GM21825 (cell line): ENCODE data around the gene SRRM2.
"Not testable (repeated sequence)": the region's sequence is repeated elsewhere in the genome, so short reads cannot be mapped to it uniquely, and the experiment has no call there.

Experiments
- ATAC-seq: cut with Tn5 transposase; IDR thresholded peaks from one replicate; pipeline ENCODE4 v1.9.1; 2021; ENCODE audit warnings: mild to moderate bottlenecking, moderate library complexity; ENCODE audit not compliant: unreplicated experiment

The SRRM2 gene

GRCh38 chr16:2713985-2714774, 38.3 kb upstream of the SRRM2 start:
- ATAC-seq, result no peak

GRCh38 chr16:2715064-2715463, 37.4 kb upstream of the SRRM2 start:
- ATAC-seq, result no peak

GRCh38 chr16:2715519-2715918, 36.9 kb upstream of the SRRM2 start:
- ATAC-seq, result no peak

GRCh38 chr16:2715966-2716885, 36.2 kb upstream of the SRRM2 start:
- ATAC-seq, result no peak

DNA sequence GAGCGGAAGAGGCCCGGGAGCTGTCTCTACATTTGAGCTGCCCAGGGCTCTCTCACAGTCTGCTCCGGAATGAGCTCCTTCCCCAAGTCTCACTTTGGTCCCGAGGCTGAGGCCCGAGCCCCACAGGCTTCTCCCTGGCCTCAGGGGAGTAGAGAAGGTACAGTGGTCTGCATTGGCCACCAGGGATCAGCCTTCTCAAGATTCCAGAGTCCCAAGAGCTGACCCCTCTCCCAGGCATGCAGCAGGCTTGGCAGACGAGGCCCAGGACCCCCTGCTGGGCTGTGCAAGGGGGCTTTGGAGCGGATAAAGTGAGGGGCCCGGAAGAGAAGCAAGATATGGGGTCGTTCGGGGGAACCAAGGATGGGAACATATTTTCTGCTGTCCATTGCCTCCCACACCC, 35.5 kb upstream of the SRRM2 start:
- ATAC-seq, result no peak

DNA sequence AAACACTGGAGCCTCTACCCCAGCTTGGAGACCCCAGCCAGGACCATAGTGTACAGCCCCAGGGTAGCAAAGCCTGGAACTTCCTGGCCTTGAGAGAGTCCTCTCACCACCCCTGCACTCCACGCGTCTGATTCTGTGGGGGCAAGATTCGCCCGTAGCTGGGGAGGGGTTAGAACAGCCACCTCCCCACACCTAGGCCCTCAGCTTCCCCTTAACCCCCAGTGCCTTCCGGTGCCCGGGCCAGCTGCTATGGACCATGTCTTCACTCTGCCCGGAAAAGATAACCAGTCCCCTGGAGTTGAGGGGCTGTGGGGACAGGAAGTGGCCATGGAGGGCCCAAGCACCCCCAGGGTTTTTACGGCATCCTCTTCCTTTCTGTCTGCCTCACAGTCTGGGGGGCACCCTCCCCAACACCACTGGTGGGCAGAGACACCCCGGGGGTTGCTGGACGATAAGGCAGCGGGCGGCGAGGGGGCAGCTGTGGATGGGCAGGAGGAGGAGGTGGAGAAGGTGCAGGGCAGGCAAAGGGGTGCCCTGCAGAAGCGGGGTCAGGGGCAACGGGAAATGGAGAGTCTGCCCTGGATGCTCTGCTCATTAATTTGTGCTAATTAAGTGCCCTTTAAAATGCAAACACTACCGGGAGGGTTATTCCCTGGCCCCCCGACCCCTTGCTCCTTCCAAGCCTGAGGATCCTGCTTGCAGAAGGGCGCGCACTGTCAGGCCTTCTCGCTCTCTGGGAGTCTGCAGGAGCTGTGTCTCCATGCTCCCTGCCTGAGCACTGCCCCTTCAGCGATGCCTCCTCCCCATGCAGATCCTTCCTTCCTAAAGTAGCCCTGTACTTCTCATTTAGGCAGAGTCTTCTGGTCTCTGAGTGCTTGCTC, 34.8 kb upstream of the SRRM2 start:
- no peak for ATAC-seq

GRCh38 chr16:2719328-2720063, 32.9 kb upstream of the SRRM2 start:
- no peak for ATAC-seq

DNA sequence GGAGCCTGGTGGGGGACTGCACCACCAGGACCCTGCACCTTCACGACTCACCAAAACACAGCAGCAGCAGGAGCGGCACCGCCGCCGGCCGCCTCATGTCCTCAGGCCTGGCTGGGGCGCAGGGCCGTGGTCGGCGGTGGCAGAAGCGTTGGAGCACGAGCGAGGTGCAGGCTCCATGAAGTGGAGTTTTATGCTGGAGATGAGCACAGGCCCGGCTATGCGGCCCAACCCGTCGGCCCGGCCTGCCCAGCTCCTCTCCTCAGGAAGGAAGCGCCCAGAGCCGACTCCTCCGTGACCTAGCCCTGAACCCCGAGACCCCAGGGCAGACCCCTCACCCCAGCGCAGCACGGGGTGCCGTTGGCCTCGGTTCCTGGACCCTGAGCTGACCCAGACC, 32.4 kb upstream of the SRRM2 start, which contains the start of gene PRSS27:
TSS of gene PRSS27 (minus strand) at position 161 of the 394 bp plus-strand sequence. CDS start at position 97, 64 bp downstream.
- no peak for ATAC-seq

- peak; percentile 76 for ATAC-seq
Measured at GRCh38 chr16:2720719-2721633, 31.5 kb upstream of the SRRM2 start.

DNA sequence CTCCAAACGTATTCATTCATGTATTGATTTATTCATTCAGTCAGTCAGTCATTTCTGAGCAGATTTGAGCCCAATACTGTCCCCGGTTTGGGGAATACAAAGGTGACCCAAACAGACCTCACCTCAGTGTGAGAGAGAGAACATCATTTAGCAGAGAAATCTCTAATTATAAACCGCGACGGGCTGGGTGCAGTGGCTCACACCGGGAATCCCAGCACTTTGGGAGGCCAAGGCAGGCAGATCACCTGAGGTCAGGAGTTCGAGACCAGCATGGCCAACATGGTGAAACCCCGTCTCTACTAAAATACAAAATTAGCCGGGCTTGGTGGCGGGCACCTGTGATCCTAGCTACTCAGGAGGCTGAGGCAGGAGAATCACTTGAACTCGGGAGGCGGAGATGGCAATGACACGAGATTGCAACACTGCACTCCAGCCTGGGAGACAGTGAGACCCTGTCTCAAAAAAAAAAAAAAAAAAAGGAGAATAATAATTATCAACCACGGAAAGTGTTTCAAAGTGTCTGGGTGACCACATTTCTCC, 30.7 kb upstream of the SRRM2 start:
- not testable (repeated sequence) for ATAC-seq

DNA sequence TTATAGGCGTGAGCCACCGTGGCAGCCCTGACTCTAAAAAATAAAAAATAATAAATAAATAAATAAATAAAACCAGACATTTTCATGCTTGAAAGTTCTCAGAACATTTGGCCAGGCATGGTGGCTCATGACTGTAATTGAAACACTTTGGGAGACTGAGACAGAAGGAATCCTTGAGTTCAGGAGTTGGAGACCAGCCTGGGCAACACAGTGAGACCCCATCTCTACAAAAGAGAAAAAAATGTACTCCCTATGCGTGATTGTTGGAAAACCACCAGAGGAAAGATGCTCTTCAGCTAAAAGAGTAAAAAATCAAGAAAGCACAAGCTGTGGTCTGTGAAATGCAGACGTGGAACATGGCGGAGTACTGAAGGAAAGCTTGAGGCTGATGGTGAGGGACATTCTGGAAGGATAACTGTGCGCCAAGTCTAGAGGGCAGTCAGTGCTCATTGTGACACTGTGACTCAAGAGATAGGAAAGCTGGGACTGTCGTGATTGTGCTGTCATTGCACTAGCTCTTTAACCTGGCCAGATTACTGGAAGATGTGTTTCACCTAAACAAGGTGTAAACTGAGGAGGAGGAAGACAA, 28.3 kb upstream of the SRRM2 start:
- no peak for ATAC-seq

DNA sequence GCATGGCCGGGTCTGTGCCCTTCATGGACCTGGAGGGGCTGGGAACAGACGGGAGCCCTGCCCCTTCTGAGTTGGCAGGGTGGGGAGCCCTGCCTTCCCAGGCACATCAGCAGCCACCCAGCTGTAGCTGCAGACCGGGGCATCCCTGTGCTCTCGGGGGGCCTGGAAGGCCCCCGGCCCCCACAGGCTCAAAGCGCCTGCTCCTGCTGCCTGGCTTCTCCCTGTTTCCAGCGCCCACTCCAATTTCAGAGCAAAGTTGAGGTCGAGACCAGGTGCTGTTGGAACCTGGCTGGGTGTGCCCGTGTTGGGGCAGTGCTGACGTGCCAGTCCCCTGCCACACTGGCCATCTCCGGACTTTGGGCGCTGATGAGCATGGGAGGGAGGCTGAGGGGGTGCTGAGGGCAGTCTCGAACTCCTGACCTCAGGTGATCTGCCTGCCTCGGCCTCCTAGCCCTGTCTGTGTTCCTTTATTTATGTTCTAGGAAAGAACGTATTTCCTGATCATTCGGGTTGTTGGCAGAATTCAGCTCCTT, 27.6 kb upstream of the SRRM2 start:
- no peak for ATAC-seq

DNA sequence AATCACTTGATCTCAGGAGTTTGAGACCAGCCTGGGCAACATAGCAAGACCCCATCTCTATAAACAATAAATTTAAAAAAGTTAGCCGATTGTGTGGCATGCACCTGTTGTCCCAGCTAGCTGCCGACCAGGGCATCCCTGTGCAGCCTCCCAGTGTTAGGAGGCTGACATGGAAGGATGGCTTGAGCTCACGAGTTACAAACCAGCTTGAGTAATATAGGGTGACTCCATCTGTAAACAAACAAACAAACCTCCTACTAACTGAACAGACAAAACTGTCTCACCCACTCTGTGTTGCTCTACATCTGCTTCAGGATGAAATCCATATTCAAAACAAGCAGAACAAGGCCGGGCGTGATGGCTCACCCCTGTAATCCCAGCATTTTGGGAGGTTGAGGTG, 25.5 kb upstream of the SRRM2 start:
- no peak for ATAC-seq

- ATAC-seq, result no peak
Measured at GRCh38 chr16:2728034-2728433, 24.4 kb upstream of the SRRM2 start.

GRCh38 chr16:2734844-2735515, 17.5 kb upstream of the SRRM2 start:
- ATAC-seq, result no peak

- no peak for ATAC-seq
Measured at GRCh38 chr16:2736476-2737237, 15.8 kb upstream of the SRRM2 start.

DNA sequence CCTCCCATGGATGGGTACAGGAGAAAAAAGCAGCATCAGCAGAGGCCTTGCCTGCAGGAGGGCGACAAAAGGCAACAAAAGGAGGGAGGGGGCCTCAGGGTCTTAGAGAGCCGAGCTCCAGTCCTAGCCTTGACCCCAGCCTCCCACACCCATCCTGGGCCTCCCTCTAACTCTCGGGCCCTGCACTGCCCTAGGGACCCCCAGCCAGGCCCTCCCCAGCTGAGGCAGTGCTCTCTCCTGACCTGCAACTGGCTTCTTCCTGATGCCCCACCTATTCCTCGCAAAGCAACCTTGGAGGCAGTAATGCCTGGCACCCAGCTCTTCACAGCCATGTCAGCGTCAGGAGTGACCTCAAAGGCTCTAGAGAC, 15.2 kb upstream of the SRRM2 start:
- no peak for ATAC-seq
